IMR-90 (cell line): ENCODE measurements around the gene SESN1. TPM values are rescaled to one million over a fixed set of nuclear protein-coding genes. Genes with fewer than 3 reads are reported as not detected.
A peak's percentile ranks its signal among the peaks of the same experiment; 100 is the strongest.

ENCODE experiments used
- ATAC-seq: fragments of 200-7000 bp; cut with Tn5 transposase; 2 replicates; pipeline ENCODE4 v1.9.1; 2020; ENCODE audit warnings: low read depth, mild to moderate bottlenecking, moderate library complexity
- BruUV-seq: library from RNA; stranded (reverse); fragments of 400-500 nt; replicated peaks from 2 replicates; lab custom pipeline; 2021; lab: Mats Ljungman, UMichigan
- CTCF ChIA-PET: fragments of 300-600 bp; formaldehyde crosslinking; extraction: SDS; loops from one replicate; lab custom pipeline; 2021; ENCODE audit warnings: antibody characterized with exemption; lab: Yijun Ruan, JAX
- POLR2A ChIA-PET: fragments of 300-600 bp; sonication (Branson Sonifier 250); formaldehyde crosslinking; loops from one replicate; lab custom pipeline; 2022; ENCODE audit warnings: antibody characterized with exemption; ENCODE audit not compliant: unreplicated experiment; lab: Charles Lee
- DNase-seq: peaks from one replicate; pipeline ENCODE4 v3.0.0; 2013
- H2AFZ ChIP-seq: replicated peaks from 2 replicates; pipeline ENCODE3; 2013; ENCODE audit warnings: low read length, mild to moderate bottlenecking; ENCODE audit not compliant: poor library complexity
- H2AK5ac ChIP-seq: 2 replicates; pipeline ENCODE4 v1.6.1; 2013; ENCODE audit warnings: low read depth, low read length, inconsistent platforms
- H2AK9ac ChIP-seq: replicated peaks from 2 replicates; pipeline ENCODE3; 2013; ENCODE audit warnings: mild to moderate bottlenecking, low read depth, low read length, moderate library complexity; ENCODE audit not compliant: poor library complexity
- H2BK120ac ChIP-seq: 2 replicates; pipeline ENCODE4 v1.6.1; 2013; ENCODE audit warnings: low read depth, low read length, inconsistent platforms
- H2BK15ac ChIP-seq: 3 replicates; pipeline ENCODE4 v1.6.1; 2013; ENCODE audit warnings: low read depth, low read length, inconsistent platforms
- H2BK20ac ChIP-seq: 2 replicates; pipeline ENCODE4 v1.6.1; 2013; ENCODE audit warnings: low read depth, mild to moderate bottlenecking, inconsistent platforms, low read length, moderate library complexity
- H2BK5ac ChIP-seq: 2 replicates; pipeline ENCODE4 v1.6.1; 2013; ENCODE audit warnings: mild to moderate bottlenecking, low read depth, low read length, inconsistent platforms; ENCODE audit not compliant: poor library complexity, severe bottlenecking
- H3K14ac ChIP-seq: replicated peaks from 2 replicates; pipeline ENCODE4 v1.6.1; 2013; ENCODE audit warnings: low read depth, low read length, inconsistent platforms
- H3K18ac ChIP-seq: 2 replicates; pipeline ENCODE4 v1.6.1; 2013; ENCODE audit warnings: low read depth, low read length, control low read depth
- H3K23ac ChIP-seq: 2 replicates; pipeline ENCODE4 v1.6.1; 2013; ENCODE audit warnings: low read depth, low read length, inconsistent platforms
- H3K27ac ChIP-seq: 2 replicates; pipeline ENCODE4 v1.5.1; 2013; ENCODE audit warnings: mild to moderate bottlenecking, control low read depth, low read length; ENCODE audit not compliant: insufficient read depth
- H3K27me3 ChIP-seq: 2 replicates; pipeline ENCODE4 v1.6.1; 2013; ENCODE audit warnings: low read length; ENCODE audit not compliant: control insufficient read depth, insufficient read depth
- H3K36me3 ChIP-seq: 2 replicates; pipeline ENCODE4 v1.6.1; 2013; ENCODE audit warnings: low read length, mixed read lengths; ENCODE audit not compliant: control insufficient read depth, insufficient read depth
- H3K4ac ChIP-seq: 2 replicates; pipeline ENCODE4 v1.6.1; 2013; ENCODE audit warnings: low read depth, low read length, inconsistent platforms
- H3K4me1 ChIP-seq: 2 replicates; pipeline ENCODE4 v1.6.1; 2013; ENCODE audit warnings: low read length, mixed read lengths; ENCODE audit not compliant: control insufficient read depth, insufficient read depth
- H3K4me2 ChIP-seq: 2 replicates; pipeline ENCODE4 v1.6.1; 2013; ENCODE audit warnings: low read depth, mild to moderate bottlenecking, control low read depth, low read length, moderate library complexity
- H3K4me3 ChIP-seq: 2 replicates; pipeline ENCODE4 v1.5.1; 2013; ENCODE audit warnings: low read depth, mild to moderate bottlenecking, control low read depth, low read length, moderate library complexity; ENCODE audit not compliant: insufficient read depth
- H3K56ac ChIP-seq: 2 replicates; pipeline ENCODE4 v1.6.1; 2013; ENCODE audit warnings: low read length, inconsistent platforms; ENCODE audit not compliant: insufficient read depth; ENCODE audit errors: extremely low read depth
- H3K79me1 ChIP-seq, 2 experiments: 2 replicates each; pipeline ENCODE4 v1.6.1; 2013; ENCODE audit warnings: low read length in 2 of 2, inconsistent platforms in 1 of 2, low read depth in 1 of 2
- H3K9ac ChIP-seq: 2 replicates; pipeline ENCODE4 v1.6.1; 2013; ENCODE audit warnings: low read depth, low read length, control low read depth
- H3K9me1 ChIP-seq: 2 replicates; pipeline ENCODE4 v1.6.1; 2013; ENCODE audit warnings: low read length, inconsistent platforms; ENCODE audit not compliant: insufficient read depth
- H3K9me3 ChIP-seq: 2 replicates; pipeline ENCODE4 v1.6.1; 2013; ENCODE audit warnings: low read length; ENCODE audit not compliant: control insufficient read depth, insufficient read depth
- H4K20me1 ChIP-seq: 2 replicates; pipeline ENCODE4 v1.6.1; 2013; ENCODE audit warnings: low read length, inconsistent platforms; ENCODE audit not compliant: insufficient read depth
- H4K5ac ChIP-seq: 2 replicates; pipeline ENCODE4 v1.6.1; 2013; ENCODE audit warnings: mild to moderate bottlenecking, low read depth, low read length, control low read depth
- H4K8ac ChIP-seq, 2 experiments: 2 replicates each; pipeline ENCODE4 v1.6.1; 2013; ENCODE audit warnings: low read depth in 2 of 2, low read length in 2 of 2, control low read depth in 1 of 2, inconsistent platforms in 1 of 2
- H4K91ac ChIP-seq: 2 replicates; pipeline ENCODE4 v1.6.1; 2013; ENCODE audit warnings: low read depth, low read length, inconsistent platforms; ENCODE audit not compliant: insufficient read depth
- CEBPB ChIP-seq: IDR thresholded peaks from 2 replicates; pipeline ENCODE4 v1.6.1; 2012; ENCODE audit warnings: low read depth, low read length, improper control_type of control experiment
- SMC3 ChIP-seq: fragments of 150-350 bp; IDR thresholded peaks from 2 replicates; pipeline ENCODE4 v1.6.1; 2016; ENCODE audit warnings: low read depth, mild to moderate bottlenecking, antibody characterized with exemption, low read length, moderate library complexity
- WGBS, 2 experiments: methylation state at CpG; one replicate each; pipeline versions ENCODE4 v1.1.5 to v1.1.7; 2013; ENCODE audit warnings: missing lambda C conversion rate in 2 of 2; ENCODE audit not compliant: insufficient read length in 1 of 2; ENCODE audit errors: extremely low coverage in 2 of 2; 5-methylcytosine and 5-hydroxymethylcytosine counted together
- dilution Hi-C: fragments of 300-500 bp; cut with HindIII; formaldehyde crosslinking; loops from one replicate; pipeline ENCODE4 v1.14.3; 2018; ENCODE audit warnings: low sequenced_read_pairs; ENCODE audit not compliant: unreplicated experiment
- in situ Hi-C: fragments of 300-500 bp; cut with MboI; formaldehyde crosslinking; loops from 3 replicates; pipeline ENCODE4 v1.14.3; 2019; ENCODE audit warnings: low sequenced_read_pairs, inconsistent platforms, mixed read lengths
- intact Hi-C: fragments of 100-400 bp; cut with micrococcal nuclease; formaldehyde crosslinking; loops from 2 replicates; pipeline ENCODE4 v1.10.0; 2022
- polyA plus RNA-seq, 3 experiments: library from polyadenylated mRNA; depleted of rRNA; stranded (reverse); fragments of >200 nt; gene quantifications; 2 replicates each; pipeline ENCODE4 v1.2.3, GENCODE V29; 2012; ENCODE audit warnings: low replicate concordance in 1 of 3
- total RNA-seq: library from RNA; depleted of rRNA; stranded (reverse); fragments of >200 nt; gene quantifications from 2 replicates; pipeline ENCODE4 v1.2.3, GENCODE V29; 2012

Gene SESN1
- total and polyA plus RNA-seq, 2 of the 4 experiments (the other 2 are of a cell fraction) = 9.7 to 16.7 TPM

DNA sequence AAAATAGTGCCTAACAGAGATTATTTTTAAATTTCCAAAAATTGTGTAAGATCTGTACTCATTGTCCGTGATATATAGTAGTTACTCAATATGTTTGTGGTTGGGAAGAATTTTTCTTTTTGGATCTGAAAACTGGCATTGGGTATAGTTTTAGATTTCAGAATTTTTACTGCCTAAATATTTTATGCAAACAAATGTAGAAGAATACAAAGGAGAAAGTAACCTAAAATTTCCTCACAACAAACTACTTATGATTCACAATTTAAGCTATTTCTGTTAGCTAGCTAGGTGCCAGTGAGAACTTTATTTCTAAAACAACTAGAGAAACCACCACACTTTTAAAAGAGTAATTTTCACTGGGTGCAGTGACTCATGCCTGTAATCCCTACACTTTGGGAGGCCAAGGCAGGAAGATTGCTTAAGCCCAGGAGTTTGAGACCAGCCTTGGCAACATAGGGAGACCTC is 38.8 kb downstream of the SESN1 start:
- H3K36me3 ChIP-seq = no peaks in the 10 kb centered on the region
- H4K20me1 ChIP-seq = no peaks in the 10 kb centered on the region
- no CpG with 5 or more reads among the region's 1 CpG for WGBS, 2 experiments
- no peak overlapping the region for H2AK9ac ChIP-seq
- no peak overlapping the region for H3K4me2 ChIP-seq
- no peak overlapping the region for H3K4me3 ChIP-seq
- no peak overlapping the region for H4K8ac ChIP-seq
- H3K4me1 ChIP-seq = peaks cover 3% of the 10 kb centered on the region; the same call in 1 of the 2 replicates
- no peak overlapping the region for H2BK120ac ChIP-seq
- H3K14ac ChIP-seq = no peak overlapping the region
- CTCF ChIA-PET = no interaction called here
- no peak overlapping the region for H3K27ac ChIP-seq
- dilution Hi-C loops = loop anchor here (25.0 kb wide), 1 partner anchor 519 kb away; no protein-coding TSS in a partner anchor
- no peak overlapping the region for H3K23ac ChIP-seq
- H3K4ac ChIP-seq = no peak overlapping the region
- ATAC-seq (peak; percentile 63), DNase-seq (peak; percentile 41)
- no peak overlapping the region for H2BK5ac ChIP-seq
- no peak overlapping the region for H3K56ac ChIP-seq
- no peak overlapping the region for H3K9ac ChIP-seq
- H3K27me3 ChIP-seq = no peaks in the 10 kb centered on the region
- H3K9me1 ChIP-seq = peaks cover 3% of the 10 kb centered on the region; the same call in 1 of the 2 replicates
- no peak overlapping the region for H4K91ac ChIP-seq
- in situ Hi-C loops = no loop called here
- H4K5ac ChIP-seq = no peak overlapping the region
- no peaks in the 10 kb centered on the region for H3K9me3 ChIP-seq
- H2BK15ac ChIP-seq = no peak overlapping the region
- no peak overlapping the region for H3K18ac ChIP-seq
- POLR2A ChIA-PET = no interaction called here
- peaks cover 5 to 9% of the 10 kb centered on the region in 2 experiments; a peak in 2 of 4 replicates for H3K79me1 ChIP-seq
- no peak overlapping the region for H2AK5ac ChIP-seq
- no peak overlapping the region for H2BK20ac ChIP-seq
- BruUV-seq = no TSS peak
- intact Hi-C loops = no loop called here
- TF ChIP-seq CEBPB (peak; percentile 59), SMC3 (no peak)
- H2AFZ ChIP-seq = no peak overlapping the region
